ENCODE data around the gene CDH13. TPM values are rescaled to one million over a fixed set of nuclear protein-coding genes. Genes with fewer than 3 reads are reported as not detected.

Gene CDH13
- total and polyA plus RNA-seq, 2 experiments from 2014 or later: 1.2 to 1.5 TPM

GRCh38 chr16:83494459-83494858 is 867.7 kb downstream of the CDH13 start:
- no peak for TF ChIP-seq EZH2 (IDR thresholded peaks at IDR 0.05; ENCODE audit: borderline replicate concordance)
- H3K9me2 ChIP-seq (replicated peaks; ENCODE audit: insufficient read depth): no peaks in the 10 kb centered on the region
- no peaks in the 10 kb centered on the region for H4K20me1 ChIP-seq (ENCODE audit: insufficient read depth, poor library complexity, severe bottlenecking)
- H3K9me3 ChIP-seq (ENCODE audit: low read depth): no peaks in the 10 kb centered on the region
- 86% methylated on average over 1 of the region's 1 CpG for WGBS (ENCODE audit: low lambda C conversion rate, missing lambda C conversion rate)
- no peak for DNase-seq (ENCODE audit: low spot score)
- H3K4me1 ChIP-seq (ENCODE audit: insufficient read depth): no peaks in the 10 kb centered on the region
- no peaks in the 10 kb centered on the region for H3K36me3 ChIP-seq (replicated peaks; ENCODE audit: insufficient read depth, low read depth)
- H2AFZ ChIP-seq: no peak overlapping the region
- no peaks in the 10 kb centered on the region for H3K79me2 ChIP-seq
- H3K27ac ChIP-seq: no peak overlapping the region
- H3K4me2 ChIP-seq: no peak overlapping the region
- no peaks in the 10 kb centered on the region for H3K27me3 ChIP-seq
- H3K4me3 ChIP-seq: no peak overlapping the region

DNA sequence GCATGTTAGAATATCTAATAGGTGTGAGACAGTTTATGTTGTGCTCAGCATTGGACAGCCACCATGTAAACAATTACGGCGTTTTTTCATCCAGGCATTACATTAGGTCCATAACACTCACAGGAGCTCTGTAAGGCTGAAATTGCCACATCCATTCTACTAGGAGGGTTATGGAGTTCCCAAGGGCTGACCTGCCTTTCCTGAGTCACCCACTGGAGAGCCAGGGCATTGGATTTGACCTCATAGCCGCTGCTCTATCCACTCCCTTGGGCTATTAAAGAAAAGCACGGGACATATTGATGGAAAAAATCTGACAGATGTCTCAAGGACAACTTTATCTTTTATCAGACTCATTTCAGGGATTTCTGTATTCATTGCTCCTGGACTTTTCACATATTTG is 874.7 kb downstream of the CDH13 start:
- no peak overlapping the region for H2AFZ ChIP-seq
- no peak overlapping the region for H3K4me2 ChIP-seq
- H3K4me3 ChIP-seq: no peak overlapping the region
- H4K20me1 ChIP-seq (ENCODE audit: insufficient read depth, poor library complexity, severe bottlenecking): no peaks in the 10 kb centered on the region
- H3K4me1 ChIP-seq (ENCODE audit: insufficient read depth): no peaks in the 10 kb centered on the region
- no peak for DNase-seq (ENCODE audit: low spot score)
- WGBS (ENCODE audit: low lambda C conversion rate, missing lambda C conversion rate): 93% methylated on average over 4 of the region's 4 CpGs
- no peaks in the 10 kb centered on the region for H3K79me2 ChIP-seq
- no peaks in the 10 kb centered on the region for H3K27me3 ChIP-seq
- H3K27ac ChIP-seq: no peak overlapping the region
- TF ChIP-seq CTCF (IDR thresholded peaks at IDR 0.05; ENCODE audit: poor library complexity): no peak
- no peak for TF ChIP-seq EZH2phosphoT487 (IDR thresholded peaks at IDR 0.05; ENCODE audit: low read depth, severe bottlenecking, unreplicated experiment)
- TF ChIP-seq EZH2 (IDR thresholded peaks at IDR 0.05; ENCODE audit: borderline replicate concordance): no peak
- H3K36me3 ChIP-seq (replicated peaks; ENCODE audit: insufficient read depth, low read depth): no peaks in the 10 kb centered on the region
- no peaks in the 10 kb centered on the region for H3K9me2 ChIP-seq (replicated peaks; ENCODE audit: insufficient read depth)
- H3K9me3 ChIP-seq (ENCODE audit: low read depth): no peaks in the 10 kb centered on the region

- H3K4me2 ChIP-seq: no peak overlapping the region
- H3K36me3 ChIP-seq (replicated peaks; ENCODE audit: insufficient read depth, low read depth): no peaks in the 10 kb centered on the region
- peaks cover 11% of the 10 kb centered on the region for H3K27me3 ChIP-seq
- no peak overlapping the region for H3K27ac ChIP-seq
- no peak overlapping the region for H2AFZ ChIP-seq
- no peaks in the 10 kb centered on the region for H3K9me2 ChIP-seq (replicated peaks; ENCODE audit: insufficient read depth)
- no peak overlapping the region for H3K4me3 ChIP-seq
- WGBS (ENCODE audit: low lambda C conversion rate, missing lambda C conversion rate): 94% methylated on average over 6 of the region's 6 CpGs
- TF ChIP-seq CTCF (IDR thresholded peaks at IDR 0.05; ENCODE audit: poor library complexity): no peak
- TF ChIP-seq EZH2phosphoT487 (IDR thresholded peaks at IDR 0.05; ENCODE audit: low read depth, severe bottlenecking, unreplicated experiment): no peak
- TF ChIP-seq EZH2 (IDR thresholded peaks at IDR 0.05; ENCODE audit: borderline replicate concordance): no peak
- H3K4me1 ChIP-seq (ENCODE audit: insufficient read depth): no peaks in the 10 kb centered on the region
- DNase-seq (ENCODE audit: low spot score): no peak
- no peaks in the 10 kb centered on the region for H3K9me3 ChIP-seq (ENCODE audit: low read depth)
- no peaks in the 10 kb centered on the region for H4K20me1 ChIP-seq (ENCODE audit: insufficient read depth, poor library complexity, severe bottlenecking)
- H3K79me2 ChIP-seq: no peaks in the 10 kb centered on the region
Measured at GRCh38 chr16:83508295-83508694, 881.5 kb downstream of the CDH13 start.

GRCh38 chr16:83509316-83509715 is 882.5 kb downstream of the CDH13 start:
- no peaks in the 10 kb centered on the region for H3K36me3 ChIP-seq (replicated peaks; ENCODE audit: insufficient read depth, low read depth)
- H3K27ac ChIP-seq: no peak overlapping the region
- H3K79me2 ChIP-seq: no peaks in the 10 kb centered on the region
- H3K4me1 ChIP-seq (ENCODE audit: insufficient read depth): no peaks in the 10 kb centered on the region
- H3K4me3 ChIP-seq: no peak overlapping the region
- no peak for DNase-seq (ENCODE audit: low spot score)
- H3K9me3 ChIP-seq (ENCODE audit: low read depth): no peaks in the 10 kb centered on the region
- peaks cover 11% of the 10 kb centered on the region for H3K27me3 ChIP-seq
- no peaks in the 10 kb centered on the region for H3K9me2 ChIP-seq (replicated peaks; ENCODE audit: insufficient read depth)
- no peak overlapping the region for H2AFZ ChIP-seq
- no peak overlapping the region for H3K4me2 ChIP-seq
- TF ChIP-seq EZH2phosphoT487 (IDR thresholded peaks at IDR 0.05; ENCODE audit: low read depth, severe bottlenecking, unreplicated experiment) (no peak), EZH2 (IDR thresholded peaks at IDR 0.05; ENCODE audit: borderline replicate concordance) (no peak), CTCF (IDR thresholded peaks at IDR 0.05; ENCODE audit: poor library complexity) (no peak)
- H4K20me1 ChIP-seq (ENCODE audit: insufficient read depth, poor library complexity, severe bottlenecking): no peaks in the 10 kb centered on the region

Measured in hepatocyte (in vitro differentiated cells).